Stimulated activated CD8-positive, alpha-beta memory T cell treated with anti-CD3 and anti-CD28 coated beads, Interleukin-15, amount 100 ng/mL, for 48 hours (primary cell): ENCODE data around the gene ALDH1A1.
"Not testable (repeated sequence)": the region's sequence is repeated elsewhere in the genome, so short reads cannot be mapped to it uniquely, and the experiment has no call there.

Experiments used
- DNase-seq, 2 donors: peaks; one replicate each; pipeline ENCODE4 v3.0.0-alpha.2; 2020; ENCODE audit warnings: low read depth in 2 of 2

The ALDH1A1 gene

GRCh38 chr9:72896439-72896838, 56.4 kb downstream of the ALDH1A1 start:
- DNase-seq = no peak

GRCh38 chr9:72895122-72895521, 57.7 kb downstream of the ALDH1A1 start:
- DNase-seq = no peak

- no peak for DNase-seq
Measured at GRCh38 chr9:72894342-72894741, 58.5 kb downstream of the ALDH1A1 start.

- no peak for DNase-seq
Measured at GRCh38 chr9:72893437-72893836, 59.4 kb downstream of the ALDH1A1 start.

GRCh38 chr9:72891043-72891442, 61.8 kb downstream of the ALDH1A1 start:
- DNase-seq = no peak

- no peak for DNase-seq
Measured at GRCh38 chr9:72888943-72889342, 63.9 kb downstream of the ALDH1A1 start.

- no peak for DNase-seq
Measured at GRCh38 chr9:72888067-72888466, 64.8 kb downstream of the ALDH1A1 start.

- DNase-seq = no peak
Measured at GRCh38 chr9:72886386-72886785, 66.5 kb downstream of the ALDH1A1 start.

GRCh38 chr9:72884508-72884907, 68.3 kb downstream of the ALDH1A1 start:
- no peak for DNase-seq

GRCh38 chr9:72883875-72884274, 69.0 kb downstream of the ALDH1A1 start:
- no peak for DNase-seq

- no peak for DNase-seq
Measured at GRCh38 chr9:72882117-72882775, 70.6 kb downstream of the ALDH1A1 start.

GRCh38 chr9:72880821-72881220, 72.0 kb downstream of the ALDH1A1 start:
- no peak for DNase-seq

GRCh38 chr9:72875221-72875620, 77.6 kb downstream of the ALDH1A1 start:
- no peak for DNase-seq

- DNase-seq = no peak
Measured at GRCh38 chr9:72874344-72874743, 78.5 kb downstream of the ALDH1A1 start.

- no peak for DNase-seq
Measured at GRCh38 chr9:72873456-72873855, 79.4 kb downstream of the ALDH1A1 start.

GRCh38 chr9:72872718-72873117, 80.1 kb downstream of the ALDH1A1 start:
- no peak for DNase-seq

GRCh38 chr9:72871685-72872084, 81.2 kb downstream of the ALDH1A1 start:
- no peak for DNase-seq

- no peak for DNase-seq
Measured at GRCh38 chr9:72864327-72864726, 88.5 kb downstream of the ALDH1A1 start.

- no peak for DNase-seq
Measured at GRCh38 chr9:72863456-72864094, 89.3 kb downstream of the ALDH1A1 start.

- DNase-seq = not testable (repeated sequence)
Measured at GRCh38 chr9:72862788-72863187, 90.1 kb downstream of the ALDH1A1 start.

- DNase-seq = no peak
Measured at GRCh38 chr9:72858089-72858912, 94.6 kb downstream of the ALDH1A1 start.

- DNase-seq = no peak
Measured at GRCh38 chr9:72857624-72857996, 95.2 kb downstream of the ALDH1A1 start.
